SJCRH30 (cell line): Measurements from ENCODE around the gene AK9. TPM values are rescaled to one million over a fixed set of nuclear protein-coding genes. Genes with fewer than 3 reads are reported as not detected.

Experiments used
- DNase-seq, 2 experiments: peaks; one replicate each; pipeline ENCODE4 v3.0.0-alpha.2; 2015 to 2020
- H3K27ac ChIP-seq: fragments of 250-450 bp; sonication (Bioruptor Pico); 2 replicates; pipeline ENCODE4 v1.5.1; 2020; ENCODE audit warnings: mild to moderate bottlenecking, moderate library complexity
- H3K27me3 ChIP-seq: fragments of 250-450 bp; sonication (Bioruptor Pico); 2 replicates; pipeline ENCODE4 v1.5.1; 2020; ENCODE audit warnings: mild to moderate bottlenecking, moderate library complexity
- H3K36me3 ChIP-seq: fragments of 250-450 bp; sonication (Bioruptor Pico); 2 replicates; pipeline ENCODE4 v1.5.1; 2020; ENCODE audit warnings: mild to moderate bottlenecking, moderate library complexity
- H3K4me1 ChIP-seq: fragments of 250-450 bp; sonication (Bioruptor Pico); 2 replicates; pipeline ENCODE4 v1.5.1; 2020; ENCODE audit warnings: mild to moderate bottlenecking, moderate library complexity
- H3K4me3 ChIP-seq: fragments of 250-450 bp; sonication (Bioruptor Pico); 2 replicates; pipeline ENCODE4 v1.5.1; 2020; ENCODE audit warnings: mild to moderate bottlenecking, moderate library complexity
- H3K9me3 ChIP-seq: fragments of 250-450 bp; sonication (Bioruptor Pico); replicated peaks from 2 replicates; pipeline ENCODE4 v1.5.1; 2020; ENCODE audit warnings: mild to moderate bottlenecking, moderate library complexity
- total RNA-seq: library from RNA; depleted of rRNA; stranded (reverse); fragments of >200 nt; shearing (Covaris generic); gene quantifications from 2 replicates; pipeline ENCODE4 v1.2.3, GENCODE V29; 2014

AK9 gene
- total RNA-seq, 1 experiment from 2014 or later = 3.8 TPM

GRCh38 chr6:109498936-109499335 lies 192.1 kb downstream of the AK9 start:
- no peaks in the 10 kb centered on the region for H3K9me3 ChIP-seq
- DNase-seq = no peak
- no peak overlapping the region for H3K4me3 ChIP-seq
- no peak overlapping the region for H3K27ac ChIP-seq
- H3K27me3 ChIP-seq = no peaks in the 10 kb centered on the region
- H3K36me3 ChIP-seq = no peaks in the 10 kb centered on the region
- H3K4me1 ChIP-seq = peaks cover 17% of the 10 kb centered on the region

GRCh38 chr6:109498052-109498451 lies 192.9 kb downstream of the AK9 start:
- no peaks in the 10 kb centered on the region for H3K36me3 ChIP-seq
- no peaks in the 10 kb centered on the region for H3K9me3 ChIP-seq
- no peak overlapping the region for H3K27ac ChIP-seq
- peaks cover 9% of the 10 kb centered on the region for H3K4me1 ChIP-seq
- no peaks in the 10 kb centered on the region for H3K27me3 ChIP-seq
- no peak overlapping the region for H3K4me3 ChIP-seq
- no peak for DNase-seq

- no peak overlapping the region for H3K27ac ChIP-seq
- no peaks in the 10 kb centered on the region for H3K36me3 ChIP-seq
- no peaks in the 10 kb centered on the region for H3K9me3 ChIP-seq
- DNase-seq = no peak
- no peak overlapping the region for H3K4me3 ChIP-seq
- H3K4me1 ChIP-seq = peaks cover 10% of the 10 kb centered on the region; the same call in 1 of the 2 replicates
- no peaks in the 10 kb centered on the region for H3K27me3 ChIP-seq
These were observed 194.8 kb downstream of the AK9 start for GRCh38 chr6:109496036-109496772.

GRCh38 chr6:109493865-109494264 lies 197.1 kb downstream of the AK9 start:
- no peak for DNase-seq
- H3K9me3 ChIP-seq = no peaks in the 10 kb centered on the region
- no peak overlapping the region for H3K4me3 ChIP-seq
- H3K4me1 ChIP-seq = peaks cover 21% of the 10 kb centered on the region
- H3K36me3 ChIP-seq = no peaks in the 10 kb centered on the region
- no peaks in the 10 kb centered on the region for H3K27me3 ChIP-seq
- H3K27ac ChIP-seq = no peak overlapping the region

- H3K4me3 ChIP-seq = peak overlapping the region; percentile 13; the same call in 1 of the 2 replicates
- DNase-seq = peak in 1 of 2 experiments; percentile 48
- no peaks in the 10 kb centered on the region for H3K9me3 ChIP-seq
- H3K27me3 ChIP-seq = no peaks in the 10 kb centered on the region
- peaks cover 21% of the 10 kb centered on the region for H3K4me1 ChIP-seq
- H3K27ac ChIP-seq = no peak overlapping the region
- no peaks in the 10 kb centered on the region for H3K36me3 ChIP-seq
These were observed 199.6 kb downstream of the AK9 start for GRCh38 chr6:109491207-109491938.

GRCh38 chr6:109490713-109491112 lies 200.3 kb downstream of the AK9 start:
- Histone ChIP-seq H3K27ac (no peak overlapping the region), H3K9me3 (no peaks in the 10 kb centered on the region), H3K4me3 (peak overlapping the region; percentile 13), H3K4me1 (peaks cover 17% of the 10 kb centered on the region), H3K36me3 (no peaks in the 10 kb centered on the region), H3K27me3 (no peaks in the 10 kb centered on the region)
- DNase-seq = peak; percentile 32 to 50

- DNase-seq = peak in 1 of 2 experiments; percentile 69
- Histone ChIP-seq H3K27ac (no peak overlapping the region), H3K4me1 (peaks cover 33% of the 10 kb centered on the region), H3K27me3 (no peaks in the 10 kb centered on the region), H3K36me3 (no peaks in the 10 kb centered on the region), H3K9me3 (no peaks in the 10 kb centered on the region), H3K4me3 (no peak overlapping the region)
These were observed 203.0 kb downstream of the AK9 start for GRCh38 chr6:109488001-109488400.

GRCh38 chr6:109486068-109486467 lies 204.9 kb downstream of the AK9 start:
- Histone ChIP-seq H3K4me3 (no peak overlapping the region), H3K27me3 (no peaks in the 10 kb centered on the region), H3K4me1 (peaks cover 36% of the 10 kb centered on the region), H3K9me3 (no peaks in the 10 kb centered on the region), H3K36me3 (peaks cover 9% of the 10 kb centered on the region), H3K27ac (no peak overlapping the region)
- no peak for DNase-seq

GRCh38 chr6:109485266-109485935 lies 205.6 kb downstream of the AK9 start:
- Histone ChIP-seq H3K4me3 (no peak overlapping the region), H3K27ac (no peak overlapping the region), H3K9me3 (no peaks in the 10 kb centered on the region), H3K27me3 (no peaks in the 10 kb centered on the region), H3K4me1 (peaks cover 31% of the 10 kb centered on the region), H3K36me3 (peaks cover 16% of the 10 kb centered on the region)
- DNase-seq = peak in 1 of 2 experiments; percentile 32

GRCh38 chr6:109484122-109484521 lies 206.9 kb downstream of the AK9 start:
- H3K27ac ChIP-seq = peak overlapping the region; percentile 32
- DNase-seq = peak; percentile 58 to 74
- peaks cover 26% of the 10 kb centered on the region for H3K36me3 ChIP-seq
- H3K9me3 ChIP-seq = no peaks in the 10 kb centered on the region
- H3K4me1 ChIP-seq = peaks cover 30% of the 10 kb centered on the region
- H3K27me3 ChIP-seq = no peaks in the 10 kb centered on the region
- peak overlapping the region; percentile 61 for H3K4me3 ChIP-seq

GRCh38 chr6:109483735-109484057 lies 207.3 kb downstream of the AK9 start:
- no peak for DNase-seq
- Histone ChIP-seq H3K27ac (peak overlapping the region; percentile 32), H3K27me3 (no peaks in the 10 kb centered on the region)

GRCh38 chr6:109482905-109483734 lies 207.9 kb downstream of the AK9 start, which contains the start of gene ZBTB24:
Gene ZBTB24, minus strand, starts transcription at chr6:109483219. Its CDS starts 1,193 bp downstream, at chr6:109482026.
- H3K27ac ChIP-seq = peak within 1 kb of the TSS; percentile 58
- peak; percentile 94 to 95 for DNase-seq
- H3K9me3 ChIP-seq = no peaks in the 10 kb centered on the region
- peaks cover 31% of the 10 kb centered on the region for H3K36me3 ChIP-seq
- peaks cover 28% of the 10 kb centered on the region for H3K4me1 ChIP-seq
- H3K4me3 ChIP-seq = peak within 1 kb of the TSS; percentile 95
- no peaks in the 10 kb centered on the region for H3K27me3 ChIP-seq

More at GRCh38 chr6:109483735-109484057, 207.3 kb downstream of the AK9 start:
- Histone ChIP-seq H3K36me3 (peaks cover 28% of the 10 kb centered on the region), H3K4me3 (peak overlapping the region; percentile 61), H3K9me3 (no peaks in the 10 kb centered on the region), H3K4me1 (peaks cover 30% of the 10 kb centered on the region)

- Histone ChIP-seq H3K27ac (no peak overlapping the region), H3K4me3 (no peak overlapping the region), H3K27me3 (no peaks in the 10 kb centered on the region), H3K9me3 (no peaks in the 10 kb centered on the region), H3K4me1 (peaks cover 25% of the 10 kb centered on the region), H3K36me3 (peaks cover 40% of the 10 kb centered on the region)
- no peak for DNase-seq
These were observed 210.0 kb downstream of the AK9 start for GRCh38 chr6:109480993-109481480.
